Measurements from ENCODE around the gene RPGRIP1. TPM values are rescaled to one million over a fixed set of nuclear protein-coding genes. Genes with fewer than 3 reads are reported as not detected.

RPGRIP1 gene
- total and polyA plus RNA-seq, 2 of the 4 experiments (the other 2 are of a cell fraction) = not detected

- no peaks in the 10 kb centered on the region for H3K9me1 ChIP-seq (ENCODE audit: insufficient read depth, low read length)
- ChIA-PET CTCF (interaction anchor here (0.7 kb wide), 1 partner anchor 1184 kb away, joined by 6 read pairs; no protein-coding TSS in a partner anchor), POLR2A (ENCODE audit: unreplicated experiment) (interaction anchor here (0.7 kb wide), 1 partner anchor 68 kb away, joined by 3 read pairs; no protein-coding TSS in a partner anchor)
- H4K20me1 ChIP-seq (ENCODE audit: insufficient read depth, low read length) = no peaks in the 10 kb centered on the region
- no peak overlapping the region for H3K4me3 ChIP-seq (ENCODE audit: insufficient read depth, low read depth, low read length)
- H3K4me1 ChIP-seq (ENCODE audit: control insufficient read depth, insufficient read depth, low read length) = no peaks in the 10 kb centered on the region
- no peak for ATAC-seq (ENCODE audit: low read depth)
- intact Hi-C loops (cut with micrococcal nuclease) = no loop called here
- TF ChIP-seq RAD21 (IDR thresholded peaks at IDR 0.05; ENCODE audit: low read length) = no peak
- no peak for TF ChIP-seq USF2 (IDR thresholded peaks at IDR 0.05; ENCODE audit: low read depth, low read length)
- no peak for TF ChIP-seq CTCF (conservative IDR thresholded peaks at IDR 0.05; ENCODE audit: low read depth, low read length)
- TF ChIP-seq FOS (IDR thresholded peaks at IDR 0.05; ENCODE audit: low read depth, low read length) = no peak
- TF ChIP-seq ELK1 (IDR thresholded peaks at IDR 0.05; ENCODE audit: borderline replicate concordance, low read depth, low read length) = no peak
- TF ChIP-seq CEBPB (IDR thresholded peaks at IDR 0.05; ENCODE audit: low read depth, low read length) = no peak
- no peak for TF ChIP-seq MAZ (IDR thresholded peaks at IDR 0.05; ENCODE audit: borderline replicate concordance, low read depth, low read length)
- no peak for TF ChIP-seq NFE2L2 (IDR thresholded peaks at IDR 0.05; ENCODE audit: low read depth, low read length)
- dilution Hi-C loops (cut with HindIII; ENCODE audit: low sequenced_read_pairs, unreplicated experiment) = no loop called here
- no peak overlapping the region for H3K14ac ChIP-seq (replicated peaks; ENCODE audit: low read depth, low read length)
- H3K56ac ChIP-seq (ENCODE audit: extremely low read depth, insufficient read depth, low read length) = no peak overlapping the region
- H3K27ac ChIP-seq (ENCODE audit: insufficient read depth, low read length) = no peak overlapping the region
- no peaks in the 10 kb centered on the region for H3K36me3 ChIP-seq (ENCODE audit: control insufficient read depth, insufficient read depth, low read length)
- no peak overlapping the region for H3K4ac ChIP-seq (ENCODE audit: low read depth, low read length)
- 40% methylated on average over 1 of the region's 4 CpGs; no CpG with 5 or more reads in 1 of the 2 experiments for WGBS, 2 experiments (ENCODE audit: extremely low coverage in 2 of 2, insufficient read length in 1 of 2)
- H2BK5ac ChIP-seq (ENCODE audit: low read depth, low read length, poor library complexity, severe bottlenecking) = no peak overlapping the region
- H3K23ac ChIP-seq (ENCODE audit: low read depth, low read length) = no peak overlapping the region
- no peak overlapping the region for H2BK120ac ChIP-seq (ENCODE audit: low read depth, low read length)
- no peak overlapping the region for H2AK5ac ChIP-seq (ENCODE audit: low read depth, low read length)
- no peak overlapping the region for H3K18ac ChIP-seq (ENCODE audit: low read depth, low read length)
- H2AK9ac ChIP-seq (replicated peaks; ENCODE audit: low read depth, low read length, poor library complexity) = no peak overlapping the region
- no peak overlapping the region for H4K8ac ChIP-seq (ENCODE audit: low read depth in 2 of 2, low read length in 2 of 2)
- H3K9ac ChIP-seq (ENCODE audit: low read depth, low read length) = no peak overlapping the region
- H2BK15ac ChIP-seq (ENCODE audit: low read depth, low read length) = no peak overlapping the region
- H3K4me2 ChIP-seq (ENCODE audit: low read depth, low read length) = no peak overlapping the region
- H3K9me3 ChIP-seq (ENCODE audit: control insufficient read depth, insufficient read depth, low read length) = no peaks in the 10 kb centered on the region
- no peak overlapping the region for H2AFZ ChIP-seq (replicated peaks; ENCODE audit: low read length, poor library complexity)
- H3K27me3 ChIP-seq (ENCODE audit: control insufficient read depth, insufficient read depth, low read length) = no peaks in the 10 kb centered on the region; the same call in 1 of the 2 replicates
- DNase-seq = no peak
- no TSS peak for BruUV-seq (replicated peaks)
- H4K91ac ChIP-seq (ENCODE audit: insufficient read depth, low read depth, low read length) = no peak overlapping the region
- H2BK20ac ChIP-seq (ENCODE audit: low read depth, low read length) = no peak overlapping the region
- H4K5ac ChIP-seq (ENCODE audit: low read depth, low read length) = no peak overlapping the region
- no peaks in the 10 kb centered on the region for H3K79me1 ChIP-seq (ENCODE audit: low read depth in 1 of 2, low read length in 2 of 2)
- in situ Hi-C loops (cut with MboI; ENCODE audit: low sequenced_read_pairs) = no loop called here
Measured at GRCh38 chr14:21278632-21279031, 1.3 kb upstream of the RPGRIP1 start.

Measured in IMR-90 (cell line).